GM12878 (cell line): ENCODE data around the gene PCBD1. TPM values are rescaled to one million over a fixed set of nuclear protein-coding genes. Genes with fewer than 3 reads are reported as not detected.
"Not testable (repeated sequence)": the region's sequence is repeated elsewhere in the genome, so short reads cannot be mapped to it uniquely, and the experiment has no call there.

Experiments
- ATAC-seq: fragments of 200-7000 bp; cut with Tn5 transposase; 3 replicates; pipeline ENCODE4 v1.9.1; 2020; ENCODE audit warnings: mild to moderate bottlenecking, moderate library complexity
- BruUV-seq: library from RNA; stranded (reverse); fragments of 400-500 nt; replicated peaks from 2 replicates; lab custom pipeline; 2021; lab: Mats Ljungman, UMichigan
- CTCF ChIA-PET: fragments of 300-600 bp; sonication (Branson Sonifier 250); formaldehyde crosslinking; extraction: SDS; loops from one replicate; lab custom pipeline; 2021; ENCODE audit warnings: inconsistent platforms; lab: Yijun Ruan, JAX
- POLR2A ChIA-PET: fragments of 350-600 bp; formaldehyde crosslinking; extraction: SDS; loops from one replicate; lab custom pipeline; 2021; ENCODE audit warnings: inconsistent platforms; lab: Charles Lee
- RAD21 ChIA-PET: fragments of 300-600 bp; sonication (Branson Sonifier 250); formaldehyde crosslinking; loops from one replicate; lab custom pipeline; 2023; ENCODE audit warnings: antibody characterized with exemption; ENCODE audit not compliant: unreplicated experiment; lab: Charles Lee
- SMC1A ChIA-PET: fragments of 300-600 bp; sonication (Branson Sonifier 250); formaldehyde crosslinking; loops from one replicate; lab custom pipeline; 2023; ENCODE audit not compliant: unreplicated experiment, uncharacterized antibody; lab: Charles Lee
- DNase-seq: peaks from one replicate; pipeline ENCODE4 v3.0.0-alpha.2; 2011; ENCODE audit warnings: low read depth, low spot score
- FAIRE-seq: peaks from 3 replicates; lab custom pipeline; 2011; peaks lifted over from hg19 to GRCh38; lab: Jason Lieb, UNC
- H2AFZ ChIP-seq: 2 replicates; pipeline ENCODE4 v1.6.0; 2011; ENCODE audit warnings: low read depth, low read length, control low read depth; ENCODE audit not compliant: control insufficient read depth
- H3K27ac ChIP-seq: 2 replicates; pipeline ENCODE4 v1.5.1; 2011; ENCODE audit warnings: control low read depth; ENCODE audit not compliant: control insufficient read depth, insufficient read depth
- H3K27me3 ChIP-seq, 2 experiments: replicated peaks in 1 of 2; 2 replicates each; pipeline versions ENCODE4 v1.6.0 to v1.6.1; 2011; ENCODE audit warnings: low read length in 1 of 2; ENCODE audit not compliant: control insufficient read depth in 2 of 2, insufficient read depth in 2 of 2
- H3K36me3 ChIP-seq, 2 experiments: 2 replicates each; pipeline ENCODE4 v1.5.1; 2011; ENCODE audit warnings: low read length in 1 of 2; ENCODE audit not compliant: control insufficient read depth in 2 of 2, insufficient read depth in 2 of 2
- H3K4me1 ChIP-seq: 2 replicates; pipeline ENCODE4 v1.6.1; 2011; ENCODE audit warnings: mild to moderate bottlenecking, low read length, moderate library complexity, mixed read lengths; ENCODE audit not compliant: control insufficient read depth, insufficient read depth
- H3K4me2 ChIP-seq: 2 replicates; pipeline ENCODE4 v1.6.0; 2011; ENCODE audit warnings: control low read depth; ENCODE audit not compliant: control insufficient read depth, insufficient read depth
- H3K4me3 ChIP-seq: fragments of 200-600 bp; sonication (generic); 2 replicates; pipeline ENCODE4 v1.5.1; 2016
- H3K79me2 ChIP-seq: 2 replicates; pipeline ENCODE4 v1.6.0; 2011; ENCODE audit warnings: low read length; ENCODE audit not compliant: control insufficient read depth, insufficient read depth
- H3K9ac ChIP-seq: 2 replicates; pipeline ENCODE4 v1.8.0; 2011; ENCODE audit warnings: low read length, control low read depth, mixed read lengths; ENCODE audit not compliant: control insufficient read depth, insufficient read depth
- H3K9me3 ChIP-seq: replicated peaks from 3 replicates; pipeline ENCODE4 v1.5.1; 2011; ENCODE audit warnings: mild to moderate bottlenecking, low read length; ENCODE audit not compliant: control insufficient read depth, insufficient read depth
- H4K20me1 ChIP-seq: 2 replicates; pipeline ENCODE4 v1.6.0; 2011; ENCODE audit not compliant: control insufficient read depth, insufficient read depth
- JUND ChIP-seq: IDR thresholded peaks from 2 replicates; pipeline ENCODE4 v1.6.1; 2012; ENCODE audit warnings: low read depth, mild to moderate bottlenecking, low read length, improper control_type of control experiment, moderate library complexity
- SMAD5 ChIP-seq: IDR thresholded peaks from 2 replicates; pipeline ENCODE4 v1.6.1; 2016; ENCODE audit warnings: antibody characterized with exemption, low read depth
- TCF3 ChIP-seq: IDR thresholded peaks from 2 replicates; pipeline ENCODE4 v1.6.1; 2012; ENCODE audit warnings: low read depth, mild to moderate bottlenecking, low read length, borderline replicate concordance; ENCODE audit not compliant: insufficient read depth
- ZNF24 ChIP-seq: fragments of 450-650 bp; IDR thresholded peaks from 2 replicates; pipeline ENCODE4 v1.6.1; 2017; ENCODE audit warnings: antibody characterized with exemption, mild to moderate bottlenecking
- WGBS: methylation state at CpG from one replicate; pipeline ENCODE4 v1.1.6; 2016; ENCODE audit warnings: low lambda C conversion rate; ENCODE audit not compliant: insufficient replicate concordance, insufficient coverage; ENCODE audit errors: missing lambda C conversion rate; 5-methylcytosine and 5-hydroxymethylcytosine counted together
- in situ Hi-C: fragments of 300-500 bp; cut with MboI; formaldehyde crosslinking; loops from 9 replicates; pipeline ENCODE4 v1.14.3; 2018; ENCODE audit warnings: mixed read lengths
- intact Hi-C: fragments of 100-400 bp; cut with micrococcal nuclease; formaldehyde crosslinking; loops from one replicate; pipeline ENCODE4 v1.14.2; 2022; ENCODE audit not compliant: unreplicated experiment
- polyA plus RNA-seq, 11 experiments: library from polyadenylated mRNA; depleted of rRNA in 4 of 11; unstranded in 6 of 11; stranded (reverse) in 5 of 11; fragments of >200 nt; fragmentation: Nextera tagmentation in 4 of 11; fragmentation: Illumina TruSeq in 1 of 11; extraction: Ambion mirVana in 4 of 11; extraction: Trizol in 1 of 11; gene quantifications; 1 replicate in 1 of 11; 2 replicates in 10 of 11; pipeline versions ENCODE4 v1.2.1 to v1.2.3, GENCODE V29; 2011 to 2016; ENCODE audit warnings: inconsistent platforms in 2 of 11, missing spikeins in 2 of 11, low read depth in 1 of 11
- total RNA-seq, 4 experiments: library from RNA; depleted of rRNA in 3 of 4; stranded (reverse); fragments of >200 nt in 3 of 4; fragmentation: Illumina TruSeq in 1 of 4; extraction: Trizol in 1 of 4; gene quantifications; 2 replicates each; pipeline versions ENCODE4 v1.2.1 to v1.2.3, GENCODE V29; 2013 to 2021
- TF ChIP-seq, protein P1 (sequence below): fragments of 450-650 bp; IDR thresholded peaks from 2 replicates; pipeline ENCODE4 v1.6.1; 2017; ENCODE audit warnings: antibody characterized with exemption, mild to moderate bottlenecking, moderate library complexity
- TF ChIP-seq, protein P2 (sequence below): IDR thresholded peaks from 2 replicates; pipeline ENCODE4 v1.6.1; 2012; ENCODE audit warnings: mild to moderate bottlenecking, low read depth, low read length
- TF ChIP-seq, protein P3 (sequence below): IDR thresholded peaks from 2 replicates; pipeline ENCODE4 v1.6.1; 2011; ENCODE audit warnings: borderline replicate concordance, low read depth, mild to moderate bottlenecking, moderate library complexity, low read length; ENCODE audit not compliant: insufficient read depth, poor library complexity, severe bottlenecking

The PCBD1 gene
- total and polyA plus RNA-seq, 10 of the 15 experiments (the other 5 are each of a cell fraction or from before 2014, with no cell fraction given) = 5.6 to 66.8 (median 34.2) TPM

DNA sequence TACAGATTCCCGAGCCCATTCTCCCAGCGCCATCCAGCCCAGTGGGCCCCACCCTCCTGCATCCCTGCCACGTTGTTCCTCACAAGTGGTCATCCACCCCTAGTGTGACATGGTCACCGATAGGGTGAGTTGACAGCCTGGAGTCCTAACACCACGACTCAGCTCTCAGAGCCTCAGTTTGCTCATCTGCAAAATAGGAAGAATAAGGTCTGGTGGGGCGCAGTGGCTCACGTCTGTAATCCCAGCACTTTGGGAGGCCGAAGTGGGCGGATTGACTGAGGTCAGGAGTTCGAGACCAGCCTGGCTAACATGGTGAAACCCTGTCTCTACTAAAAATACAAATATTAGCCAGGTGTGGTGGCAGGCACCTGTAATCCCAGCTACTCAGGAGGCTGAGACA is 31.5 kb upstream of the PCBD1 start:
- H2AFZ ChIP-seq, H3K4me3 ChIP-seq, DNase-seq, H3K4me2 ChIP-seq, H3K36me3 ChIP-seq, ATAC-seq, H3K27me3 ChIP-seq, CTCF ChIA-PET, FAIRE-seq, RAD21 ChIA-PET, BruUV-seq, H3K79me2 ChIP-seq, H4K20me1 ChIP-seq, H3K9me3 ChIP-seq, H3K9ac ChIP-seq, SMC1A ChIA-PET, H3K27ac ChIP-seq, POLR2A ChIA-PET, H3K4me1 ChIP-seq: not testable (repeated sequence)
- intact Hi-C loops = loop anchor here (10.0 kb wide), 1 partner anchor 125 kb away; no protein-coding TSS in a partner anchor
- in situ Hi-C loops = loop anchor here (5.0 kb wide), 2 partner anchors 292 to 367 kb away; partner anchors contain the start of gene UNC5B
- WGBS = 18% methylated on average over 10 of the region's 10 CpGs

DNA sequence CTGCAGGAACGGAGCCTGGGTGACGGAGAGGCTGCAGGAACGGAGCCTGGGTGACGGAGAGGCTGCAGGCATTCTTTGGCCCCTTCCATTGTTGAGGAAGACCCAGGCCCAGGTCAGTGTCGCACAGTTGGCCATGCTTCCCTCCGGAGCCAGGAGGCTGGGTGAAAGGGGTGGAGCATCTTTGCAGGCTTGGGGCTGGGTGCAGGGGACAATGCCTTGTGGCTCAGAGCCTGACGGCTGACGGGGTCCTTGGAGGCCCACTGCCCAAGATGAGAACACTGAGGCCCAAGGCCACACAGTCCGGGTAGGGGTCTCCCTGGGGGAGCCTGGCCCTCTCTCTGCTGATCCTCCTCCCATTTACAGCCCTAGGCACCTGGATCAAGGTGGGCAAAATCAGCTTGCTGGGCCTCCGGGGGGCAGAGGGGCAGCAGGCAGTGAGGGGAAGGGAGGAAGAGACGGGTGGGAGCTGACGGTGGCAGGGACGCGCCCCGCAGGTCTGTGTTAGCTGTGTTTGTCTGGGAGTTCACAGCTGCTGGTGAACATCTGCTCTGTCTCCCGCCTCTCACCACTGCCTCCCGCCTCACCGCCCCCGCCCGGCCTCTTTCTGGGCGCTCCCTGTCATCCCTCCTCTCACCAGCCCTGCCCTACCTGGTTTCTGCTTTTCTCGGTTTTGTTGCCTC is 30.6 kb upstream of the PCBD1 start:
- 27% methylated on average over 19 of the region's 22 CpGs for WGBS
- Histone ChIP-seq H3K79me2 (no peaks in the 10 kb centered on the region), H3K36me3 (no peaks in the 10 kb centered on the region), H4K20me1 (no peaks in the 10 kb centered on the region), H3K4me2 (no peak overlapping the region), H3K9ac (no peak overlapping the region), H3K27me3 (peaks cover 0 to 3% of the 10 kb centered on the region in 2 experiments; a peak in 3 of 4 replicates), H3K4me1 (no peaks in the 10 kb centered on the region), H3K27ac (no peak overlapping the region), H2AFZ (no peak overlapping the region), H3K4me3 (no peak overlapping the region), H3K9me3 (no peaks in the 10 kb centered on the region)
- DNase-seq (no peak), ATAC-seq (peak; percentile 47; the same call in 2 of the 3 replicates), FAIRE-seq (no peak)
- ChIA-PET RAD21 (no interaction called here), CTCF (interaction anchor here (0.8 kb wide), 1 partner anchor 290 kb away, joined by 3 read pairs; no protein-coding TSS in a partner anchor), POLR2A (no interaction called here), SMC1A (no interaction called here)
- in situ Hi-C loops (no loop called here), intact Hi-C loops (no loop called here)
- no TSS peak for BruUV-seq
- TF ChIP-seq, protein P1, sequence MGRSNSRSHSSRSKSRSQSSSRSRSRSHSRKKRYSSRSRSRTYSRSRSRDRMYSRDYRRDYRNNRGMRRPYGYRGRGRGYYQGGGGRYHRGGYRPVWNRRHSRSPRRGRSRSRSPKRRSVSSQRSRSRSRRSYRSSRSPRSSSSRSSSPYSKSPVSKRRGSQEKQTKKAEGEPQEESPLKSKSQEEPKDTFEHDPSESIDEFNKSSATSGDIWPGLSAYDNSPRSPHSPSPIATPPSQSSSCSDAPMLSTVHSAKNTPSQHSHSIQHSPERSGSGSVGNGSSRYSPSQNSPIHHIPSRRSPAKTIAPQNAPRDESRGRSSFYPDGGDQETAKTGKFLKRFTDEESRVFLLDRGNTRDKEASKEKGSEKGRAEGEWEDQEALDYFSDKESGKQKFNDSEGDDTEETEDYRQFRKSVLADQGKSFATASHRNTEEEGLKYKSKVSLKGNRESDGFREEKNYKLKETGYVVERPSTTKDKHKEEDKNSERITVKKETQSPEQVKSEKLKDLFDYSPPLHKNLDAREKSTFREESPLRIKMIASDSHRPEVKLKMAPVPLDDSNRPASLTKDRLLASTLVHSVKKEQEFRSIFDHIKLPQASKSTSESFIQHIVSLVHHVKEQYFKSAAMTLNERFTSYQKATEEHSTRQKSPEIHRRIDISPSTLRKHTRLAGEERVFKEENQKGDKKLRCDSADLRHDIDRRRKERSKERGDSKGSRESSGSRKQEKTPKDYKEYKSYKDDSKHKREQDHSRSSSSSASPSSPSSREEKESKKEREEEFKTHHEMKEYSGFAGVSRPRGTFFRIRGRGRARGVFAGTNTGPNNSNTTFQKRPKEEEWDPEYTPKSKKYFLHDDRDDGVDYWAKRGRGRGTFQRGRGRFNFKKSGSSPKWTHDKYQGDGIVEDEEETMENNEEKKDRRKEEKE = no peak
- TF ChIP-seq, protein P2, sequence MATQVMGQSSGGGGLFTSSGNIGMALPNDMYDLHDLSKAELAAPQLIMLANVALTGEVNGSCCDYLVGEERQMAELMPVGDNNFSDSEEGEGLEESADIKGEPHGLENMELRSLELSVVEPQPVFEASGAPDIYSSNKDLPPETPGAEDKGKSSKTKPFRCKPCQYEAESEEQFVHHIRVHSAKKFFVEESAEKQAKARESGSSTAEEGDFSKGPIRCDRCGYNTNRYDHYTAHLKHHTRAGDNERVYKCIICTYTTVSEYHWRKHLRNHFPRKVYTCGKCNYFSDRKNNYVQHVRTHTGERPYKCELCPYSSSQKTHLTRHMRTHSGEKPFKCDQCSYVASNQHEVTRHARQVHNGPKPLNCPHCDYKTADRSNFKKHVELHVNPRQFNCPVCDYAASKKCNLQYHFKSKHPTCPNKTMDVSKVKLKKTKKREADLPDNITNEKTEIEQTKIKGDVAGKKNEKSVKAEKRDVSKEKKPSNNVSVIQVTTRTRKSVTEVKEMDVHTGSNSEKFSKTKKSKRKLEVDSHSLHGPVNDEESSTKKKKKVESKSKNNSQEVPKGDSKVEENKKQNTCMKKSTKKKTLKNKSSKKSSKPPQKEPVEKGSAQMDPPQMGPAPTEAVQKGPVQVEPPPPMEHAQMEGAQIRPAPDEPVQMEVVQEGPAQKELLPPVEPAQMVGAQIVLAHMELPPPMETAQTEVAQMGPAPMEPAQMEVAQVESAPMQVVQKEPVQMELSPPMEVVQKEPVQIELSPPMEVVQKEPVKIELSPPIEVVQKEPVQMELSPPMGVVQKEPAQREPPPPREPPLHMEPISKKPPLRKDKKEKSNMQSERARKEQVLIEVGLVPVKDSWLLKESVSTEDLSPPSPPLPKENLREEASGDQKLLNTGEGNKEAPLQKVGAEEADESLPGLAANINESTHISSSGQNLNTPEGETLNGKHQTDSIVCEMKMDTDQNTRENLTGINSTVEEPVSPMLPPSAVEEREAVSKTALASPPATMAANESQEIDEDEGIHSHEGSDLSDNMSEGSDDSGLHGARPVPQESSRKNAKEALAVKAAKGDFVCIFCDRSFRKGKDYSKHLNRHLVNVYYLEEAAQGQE = no peak
- no peak for TF ChIP-seq ZNF24
- TF ChIP-seq, protein P3, sequence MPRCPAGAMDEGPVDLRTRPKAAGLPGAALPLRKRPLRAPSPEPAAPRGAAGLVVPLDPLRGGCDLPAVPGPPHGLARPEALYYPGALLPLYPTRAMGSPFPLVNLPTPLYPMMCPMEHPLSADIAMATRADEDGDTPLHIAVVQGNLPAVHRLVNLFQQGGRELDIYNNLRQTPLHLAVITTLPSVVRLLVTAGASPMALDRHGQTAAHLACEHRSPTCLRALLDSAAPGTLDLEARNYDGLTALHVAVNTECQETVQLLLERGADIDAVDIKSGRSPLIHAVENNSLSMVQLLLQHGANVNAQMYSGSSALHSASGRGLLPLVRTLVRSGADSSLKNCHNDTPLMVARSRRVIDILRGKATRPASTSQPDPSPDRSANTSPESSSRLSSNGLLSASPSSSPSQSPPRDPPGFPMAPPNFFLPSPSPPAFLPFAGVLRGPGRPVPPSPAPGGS = no peak
- TF ChIP-seq TCF3 = no peak
- no peak for TF ChIP-seq SMAD5
- no peak for TF ChIP-seq JUND
